Left lung (tissue), 10 donors: ENCODE results near the gene RPLP2. TPM values are rescaled to one million over a fixed set of nuclear protein-coding genes. Genes with fewer than 3 reads are reported as not detected.

Source experiments
- ATAC-seq: fragments of 200-7000 bp; cut with Tn5 transposase; one replicate; pipeline ENCODE4 v1.9.1; 2020; ENCODE audit warnings: moderate library complexity
- DNase-seq, 4 donors: peaks; one replicate each; pipeline ENCODE4 v3.0.0-alpha.2; 2013 to 2020
- H3K27ac ChIP-seq, 2 donors: fragments of 200-600 bp; sonication (generic) in 1 of 2; one replicate each; pipeline versions ENCODE4 v1.5.0 to v1.8.0; 2020 to 2021
- H3K27me3 ChIP-seq, 2 donors: fragments of 200-600 bp; sonication (generic) in 1 of 2; one replicate each; pipeline versions ENCODE4 v1.5.0 to v1.8.0; 2020 to 2021
- H3K36me3 ChIP-seq, 2 donors: fragments of 200-600 bp; sonication (generic) in 1 of 2; one replicate each; pipeline versions ENCODE4 v1.5.0 to v1.8.0; 2020 to 2021
- H3K4me1 ChIP-seq, 2 donors: fragments of 200-600 bp; one replicate each; pipeline ENCODE4 v1.8.0; 2021
- H3K4me3 ChIP-seq, 2 donors: fragments of 200-600 bp; sonication (generic) in 1 of 2; one replicate each; pipeline versions ENCODE4 v1.5.0 to v1.8.0; 2020 to 2021; ENCODE audit warnings: mild to moderate bottlenecking in 1 of 2
- H3K9me3 ChIP-seq, 2 donors: fragments of 200-600 bp; sonication (generic) in 1 of 2; one replicate each; pipeline versions ENCODE4 v1.5.0 to v1.8.0; 2020 to 2021
- CTCF ChIP-seq, 2 donors: fragments of 200-600 bp; sonication (generic) in 1 of 2; IDR thresholded peaks; one replicate each; pipeline versions ENCODE4 v1.5.0 to v1.8.0; 2021; ENCODE audit warnings: antibody characterized with exemption in 2 of 2
- intact Hi-C, 2 donors: fragments of 100-400 bp; cut with DNase I; formaldehyde crosslinking; loops; one replicate each; pipeline versions ENCODE4 v1.11.2 to v1.14.2; 2022
- polyA plus RNA-seq, 6 donors: library from polyadenylated mRNA; unstranded; fragments of 120-200 nt; gene quantifications; one replicate each; pipeline ENCODE4 v1.2.1, GENCODE V29; 2013; ENCODE audit not compliant: insufficient read length in 6 of 6
- total RNA-seq, 2 donors: library from RNA; stranded (reverse); fragmentation: NEBNext Ultra II Directional; extraction: Animal tissue kit (Norgen Biotek cat#: 25700); gene quantifications; one replicate each; pipeline ENCODE4 v1.2.1, GENCODE V29; 2021
- donor health status: DM: no; HTN: yes; CAD: no.
- donor health status: DM: no; HTN: no; CAD: no.

Gene RPLP2
- total and polyA plus RNA-seq, 8 donors, result 1,154 to 1,802 (median 1,390) TPM

GRCh38 chr11:811446-812245, 1.9 kb downstream of the RPLP2 start:
- TF ChIP-seq CTCF (IDR thresholded peaks at IDR 0.05), result no peak
- no peak overlapping the region for H3K27ac ChIP-seq
- H3K27me3 ChIP-seq, result no peaks in the 10 kb centered on the region
- peaks cover 16 to 43% of the 10 kb centered on the region in 2 donors for H3K4me1 ChIP-seq
- no peaks in the 10 kb centered on the region for H3K9me3 ChIP-seq
- H3K36me3 ChIP-seq, result peaks cover 3 to 47% of the 10 kb centered on the region in 2 donors
- no peak for DNase-seq
- ATAC-seq, result no peak
- peak overlapping the region in 1 of 2 donors; percentile 97 for H3K4me3 ChIP-seq
- intact Hi-C loops, result no loop called here

GRCh38 chr11:812390-812789, 2.6 kb downstream of the RPLP2 start:
- no peak for TF ChIP-seq CTCF (IDR thresholded peaks at IDR 0.05)
- ATAC-seq, result no peak

GRCh38 chr11:813072-813455, 3.3 kb downstream of the RPLP2 start:
- H3K27me3 ChIP-seq, result no peaks in the 10 kb centered on the region
- ATAC-seq (no peak), DNase-seq (no peak)
- H3K36me3 ChIP-seq, result peaks cover 3 to 47% of the 10 kb centered on the region in 2 donors
- intact Hi-C loops, result no loop called here
- no peak overlapping the region for H3K4me3 ChIP-seq
- TF ChIP-seq CTCF (IDR thresholded peaks at IDR 0.05), result no peak
- peaks cover 16 to 36% of the 10 kb centered on the region in 2 donors for H3K4me1 ChIP-seq
- H3K27ac ChIP-seq, result no peak overlapping the region
- no peaks in the 10 kb centered on the region for H3K9me3 ChIP-seq

More at GRCh38 chr11:812390-812789, 2.6 kb downstream of the RPLP2 start:
- intact Hi-C loops, result no loop called here
- Histone ChIP-seq H3K27ac (no peak overlapping the region), H3K4me1 (peaks cover 16 to 42% of the 10 kb centered on the region in 2 donors), H3K36me3 (peaks cover 3 to 47% of the 10 kb centered on the region in 2 donors), H3K27me3 (no peaks in the 10 kb centered on the region), H3K4me3 (no peak overlapping the region), H3K9me3 (no peaks in the 10 kb centered on the region)
- no peak for DNase-seq

- intact Hi-C loops, result no loop called here
- no peaks in the 10 kb centered on the region for H3K9me3 ChIP-seq
- no peak for DNase-seq
- peaks cover 12 to 36% of the 10 kb centered on the region in 2 donors for H3K4me1 ChIP-seq
- no peak overlapping the region for H3K4me3 ChIP-seq
- no peak for TF ChIP-seq CTCF (IDR thresholded peaks at IDR 0.05)
- no peak for ATAC-seq
- no peaks in the 10 kb centered on the region for H3K27me3 ChIP-seq
- peaks cover 3 to 47% of the 10 kb centered on the region in 2 donors for H3K36me3 ChIP-seq
- H3K27ac ChIP-seq, result no peak overlapping the region
Observed at GRCh38 chr11:813456-814096, 3.8 kb downstream of the RPLP2 start.

- Histone ChIP-seq H3K4me3 (no peak overlapping the region), H3K4me1 (peaks cover 14 to 38% of the 10 kb centered on the region in 2 donors), H3K27ac (no peak overlapping the region), H3K36me3 (peaks cover 3 to 47% of the 10 kb centered on the region in 2 donors), H3K9me3 (no peaks in the 10 kb centered on the region), H3K27me3 (no peaks in the 10 kb centered on the region)
- TF ChIP-seq CTCF (IDR thresholded peaks at IDR 0.05), result no peak
- DNase-seq (no peak), ATAC-seq (no peak)
- intact Hi-C loops, result no loop called here
Observed at GRCh38 chr11:815675-816432, 6.1 kb downstream of the RPLP2 start.
